Upper lobe of right lung (tissue), 1 donor: ENCODE results near the gene HDLBP. TPM values are rescaled to one million over a fixed set of nuclear protein-coding genes. Genes with fewer than 3 reads are reported as not detected.

Experiments used
- ATAC-seq: fragments of 200-7000 bp; cut with Tn5 transposase; one replicate; pipeline ENCODE4 v1.9.1; 2020; ENCODE audit warnings: mild to moderate bottlenecking, moderate library complexity
- DNase-seq: peaks from one replicate; pipeline ENCODE4 v3.0.0-alpha.2; 2020
- H3K27ac ChIP-seq: fragments of 200-600 bp; one replicate; pipeline ENCODE4 v1.8.0; 2022
- H3K27me3 ChIP-seq: fragments of 200-600 bp; one replicate; pipeline ENCODE4 v1.8.0; 2022; ENCODE audit warnings: mild to moderate bottlenecking
- H3K36me3 ChIP-seq: fragments of 200-600 bp; one replicate; pipeline ENCODE4 v1.8.0; 2022
- H3K4me1 ChIP-seq: fragments of 200-600 bp; one replicate; pipeline ENCODE4 v1.8.0; 2022
- H3K4me3 ChIP-seq: fragments of 200-600 bp; one replicate; pipeline ENCODE4 v1.8.0; 2022; ENCODE audit warnings: mild to moderate bottlenecking
- H3K9me3 ChIP-seq: fragments of 200-600 bp; one replicate; pipeline ENCODE4 v1.8.0; 2022
- intact Hi-C: fragments of 100-400 bp; cut with DNase I; formaldehyde crosslinking; loops from one replicate; pipeline ENCODE4 v1.11.0; 2022
- total RNA-seq: library from RNA; stranded (reverse); fragmentation: NEBNext Ultra II Directional; extraction: Animal tissue kit (Norgen Biotek cat#: 25700); gene quantifications from one replicate; pipeline ENCODE4 v1.2.1, GENCODE V29; 2021
- TF ChIP-seq, protein P1 (sequence below): fragments of 200-600 bp; IDR thresholded peaks from one replicate; pipeline ENCODE4 v1.8.0; 2022; ENCODE audit warnings: antibody characterized with exemption
- donor health status: DM: no; HTN: yes; CAD: no; lungs with severe emphysema.

The HDLBP gene
- total RNA-seq, 1 donor from 2014 or later: 444 TPM

DNA sequence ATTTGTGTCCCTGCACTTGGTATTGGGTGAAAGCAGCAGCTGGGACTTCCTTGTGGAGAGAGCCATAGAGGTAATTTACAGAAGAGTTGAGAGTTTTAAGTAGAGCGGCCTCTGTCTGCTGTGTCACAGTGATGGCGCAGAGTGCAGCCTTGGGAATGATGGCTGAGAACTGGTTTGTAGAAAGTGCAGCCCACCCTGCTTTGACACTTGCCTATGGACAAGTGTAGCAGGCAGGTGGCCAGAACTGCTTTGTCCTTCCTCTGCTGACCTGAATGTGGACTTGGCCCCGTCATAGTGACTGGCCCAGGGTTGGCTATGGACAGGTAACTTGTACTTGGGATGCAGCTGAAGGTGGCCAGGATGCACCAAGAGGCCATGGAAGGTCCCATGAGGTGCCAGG is 133.3 kb downstream of the HDLBP start:
- Histone ChIP-seq H3K27me3 (no peaks in the 10 kb centered on the region), H3K27ac (no peak overlapping the region), H3K9me3 (no peaks in the 10 kb centered on the region), H3K36me3 (peaks cover 37% of the 10 kb centered on the region), H3K4me1 (no peaks in the 10 kb centered on the region), H3K4me3 (no peak overlapping the region)
- TF ChIP-seq, protein P1, sequence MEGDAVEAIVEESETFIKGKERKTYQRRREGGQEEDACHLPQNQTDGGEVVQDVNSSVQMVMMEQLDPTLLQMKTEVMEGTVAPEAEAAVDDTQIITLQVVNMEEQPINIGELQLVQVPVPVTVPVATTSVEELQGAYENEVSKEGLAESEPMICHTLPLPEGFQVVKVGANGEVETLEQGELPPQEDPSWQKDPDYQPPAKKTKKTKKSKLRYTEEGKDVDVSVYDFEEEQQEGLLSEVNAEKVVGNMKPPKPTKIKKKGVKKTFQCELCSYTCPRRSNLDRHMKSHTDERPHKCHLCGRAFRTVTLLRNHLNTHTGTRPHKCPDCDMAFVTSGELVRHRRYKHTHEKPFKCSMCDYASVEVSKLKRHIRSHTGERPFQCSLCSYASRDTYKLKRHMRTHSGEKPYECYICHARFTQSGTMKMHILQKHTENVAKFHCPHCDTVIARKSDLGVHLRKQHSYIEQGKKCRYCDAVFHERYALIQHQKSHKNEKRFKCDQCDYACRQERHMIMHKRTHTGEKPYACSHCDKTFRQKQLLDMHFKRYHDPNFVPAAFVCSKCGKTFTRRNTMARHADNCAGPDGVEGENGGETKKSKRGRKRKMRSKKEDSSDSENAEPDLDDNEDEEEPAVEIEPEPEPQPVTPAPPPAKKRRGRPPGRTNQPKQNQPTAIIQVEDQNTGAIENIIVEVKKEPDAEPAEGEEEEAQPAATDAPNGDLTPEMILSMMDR: no peak
- no peak for ATAC-seq
- intact Hi-C loops: no loop called here
- DNase-seq: no peak

DNA sequence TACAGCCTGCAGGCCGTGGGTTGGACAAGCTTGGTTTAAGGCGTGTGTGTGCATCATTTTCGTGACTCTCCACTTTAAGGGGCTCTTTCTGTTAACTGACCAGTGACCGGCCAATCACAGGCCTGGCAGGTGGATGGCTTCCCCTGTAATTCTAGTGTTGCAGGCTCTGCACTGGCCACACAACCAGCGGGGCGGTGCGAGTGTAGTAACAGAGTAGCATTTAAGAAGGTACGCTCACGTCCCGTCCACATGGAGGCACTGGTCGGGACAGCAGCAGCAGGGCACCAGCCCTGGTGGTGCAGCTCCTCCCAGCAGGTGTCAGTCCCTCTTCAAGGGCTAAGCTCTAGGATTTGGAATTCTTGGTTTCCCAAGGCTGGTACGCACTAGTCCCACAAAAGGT is 135.0 kb downstream of the HDLBP start:
- peaks cover 47% of the 10 kb centered on the region for H3K36me3 ChIP-seq
- H3K27me3 ChIP-seq: no peaks in the 10 kb centered on the region
- TF ChIP-seq, protein P1: no peak
- no peak overlapping the region for H3K4me3 ChIP-seq
- no peaks in the 10 kb centered on the region for H3K9me3 ChIP-seq
- intact Hi-C loops: no loop called here
- ATAC-seq (no peak), DNase-seq (no peak)
- H3K4me1 ChIP-seq: no peaks in the 10 kb centered on the region
- no peak overlapping the region for H3K27ac ChIP-seq

DNA sequence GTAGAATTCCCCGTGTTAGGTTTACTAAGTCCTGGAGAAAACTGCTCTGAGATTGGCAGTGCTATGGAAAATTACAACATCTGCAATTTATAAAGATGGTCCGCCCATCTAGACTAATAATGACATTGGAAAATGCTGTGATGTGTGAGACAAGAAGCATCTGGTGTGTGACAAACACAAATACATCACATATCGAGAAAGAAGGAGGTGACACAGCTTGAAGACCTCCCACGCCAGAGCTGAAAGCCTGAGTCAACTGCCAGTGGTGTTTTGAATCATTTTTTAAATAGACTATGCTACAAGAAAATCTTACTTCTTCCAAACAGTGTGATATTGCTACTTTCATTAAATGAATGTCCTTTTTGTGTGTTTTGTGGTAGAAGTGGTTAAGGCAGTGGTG is 135.6 kb downstream of the HDLBP start:
- no peak for DNase-seq
- intact Hi-C loops: no loop called here
- H3K4me1 ChIP-seq: no peaks in the 10 kb centered on the region
- no peak overlapping the region for H3K4me3 ChIP-seq
- no peak for ATAC-seq
- no peaks in the 10 kb centered on the region for H3K9me3 ChIP-seq
- H3K36me3 ChIP-seq: peaks cover 53% of the 10 kb centered on the region
- H3K27ac ChIP-seq: no peak overlapping the region
- TF ChIP-seq, protein P1: no peak
- no peaks in the 10 kb centered on the region for H3K27me3 ChIP-seq

DNA sequence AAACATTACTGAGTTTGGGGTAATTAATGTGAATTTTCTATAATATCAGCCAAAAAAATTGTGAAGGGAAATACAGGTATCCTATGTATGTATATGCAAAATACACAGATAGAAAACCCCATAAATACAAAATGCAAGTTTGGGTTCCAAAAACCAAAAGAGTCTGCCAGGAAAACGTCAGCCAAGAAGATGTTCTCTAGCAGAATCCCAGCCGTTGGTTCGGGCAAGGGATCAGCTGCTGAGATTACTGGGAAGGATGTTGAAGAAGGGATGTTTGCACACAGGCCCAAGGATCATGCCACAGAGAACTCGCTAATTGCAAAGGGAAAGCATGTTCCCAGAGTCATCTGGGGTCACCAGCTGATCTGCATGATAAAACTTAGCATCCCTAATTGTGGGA is 136.5 kb downstream of the HDLBP start:
- H3K27ac ChIP-seq: no peak overlapping the region
- no peaks in the 10 kb centered on the region for H3K27me3 ChIP-seq
- TF ChIP-seq, protein P1: no peak
- no peak overlapping the region for H3K4me3 ChIP-seq
- ATAC-seq: no peak
- intact Hi-C loops: no loop called here
- H3K9me3 ChIP-seq: no peaks in the 10 kb centered on the region
- H3K36me3 ChIP-seq: peaks cover 62% of the 10 kb centered on the region
- no peaks in the 10 kb centered on the region for H3K4me1 ChIP-seq
- DNase-seq: no peak

DNA sequence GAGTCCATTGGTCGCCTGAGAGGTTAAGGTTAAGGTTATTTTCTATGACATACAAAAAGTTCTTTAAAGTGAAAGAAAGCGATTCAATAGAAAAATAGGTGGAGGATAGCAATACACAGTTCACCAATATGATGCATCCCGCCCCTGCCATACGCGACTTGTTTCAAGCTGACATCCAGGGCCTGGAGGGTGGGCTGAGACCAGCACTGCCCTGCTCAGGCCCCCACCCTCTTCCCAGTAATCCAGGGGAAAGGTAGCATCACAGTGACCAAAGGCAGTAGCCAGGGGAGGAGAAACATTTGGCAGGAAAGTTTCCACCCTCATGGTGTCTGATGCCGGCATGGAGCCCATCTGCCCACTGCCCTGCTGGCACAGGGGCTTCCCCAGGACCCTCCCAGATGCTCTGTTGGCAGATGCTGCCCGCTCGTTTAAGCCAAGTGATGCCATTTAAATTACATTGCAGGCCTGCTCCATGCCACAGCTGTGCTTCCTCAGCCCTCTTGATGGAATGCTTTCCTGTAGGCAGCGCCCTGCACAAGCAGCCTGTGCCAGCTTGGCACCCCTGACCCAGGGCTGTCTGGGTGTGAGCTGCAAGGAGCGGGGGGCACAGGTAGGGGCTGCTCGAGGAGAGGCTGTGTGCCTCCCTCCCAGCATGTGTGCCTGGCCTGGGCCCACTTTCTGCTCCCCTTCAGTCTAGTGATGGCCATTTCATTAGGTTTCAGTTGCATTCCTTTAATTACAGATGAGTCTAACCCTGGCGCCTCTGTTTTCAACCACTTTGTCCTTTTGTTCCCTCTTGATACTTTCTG is 137.7 kb downstream of the HDLBP start:
- intact Hi-C loops: no loop called here
- Histone ChIP-seq H3K27me3 (no peaks in the 10 kb centered on the region), H3K27ac (no peak overlapping the region), H3K9me3 (no peaks in the 10 kb centered on the region), H3K4me3 (no peak overlapping the region), H3K4me1 (no peaks in the 10 kb centered on the region), H3K36me3 (peaks cover 51% of the 10 kb centered on the region)
- no peak for DNase-seq
- TF ChIP-seq, protein P1: no peak
- ATAC-seq: no peak

Other genes starting within 250 kb of the HDLBP start
- gene MTERF4, start 213.4 kb downstream of the HDLBP start, total RNA-seq: 34.6 TPM
- 15.7 TPM for gene PASK, start 166.2 kb downstream of the HDLBP start, total RNA-seq
- gene PPP1R7, start 165.2 kb downstream of the HDLBP start, total RNA-seq: 60.7 TPM
- 2.1 TPM for gene ANO7, start 127.0 kb downstream of the HDLBP start, total RNA-seq
- gene SEPTIN2, start 253 bp upstream of the HDLBP start, total RNA-seq: 264 TPM
- gene FARP2, start 40.6 kb upstream of the HDLBP start, total RNA-seq: 48.6 TPM
- gene STK25, start 192.9 kb upstream of the HDLBP start, total RNA-seq: 134 TPM
- 56.4 TPM for gene BOK, start 243.1 kb upstream of the HDLBP start, total RNA-seq